GM19193 (cell line): ENCODE measurements around the gene HIC1.

Source experiments
- POLR2A ChIP-seq: IDR thresholded peaks from 4 replicates; pipeline ENCODE4 v1.6.1; 2011; ENCODE audit not compliant: insufficient read depth, insufficient read length; ENCODE audit errors: extremely low read depth

Gene HIC1

DNA sequence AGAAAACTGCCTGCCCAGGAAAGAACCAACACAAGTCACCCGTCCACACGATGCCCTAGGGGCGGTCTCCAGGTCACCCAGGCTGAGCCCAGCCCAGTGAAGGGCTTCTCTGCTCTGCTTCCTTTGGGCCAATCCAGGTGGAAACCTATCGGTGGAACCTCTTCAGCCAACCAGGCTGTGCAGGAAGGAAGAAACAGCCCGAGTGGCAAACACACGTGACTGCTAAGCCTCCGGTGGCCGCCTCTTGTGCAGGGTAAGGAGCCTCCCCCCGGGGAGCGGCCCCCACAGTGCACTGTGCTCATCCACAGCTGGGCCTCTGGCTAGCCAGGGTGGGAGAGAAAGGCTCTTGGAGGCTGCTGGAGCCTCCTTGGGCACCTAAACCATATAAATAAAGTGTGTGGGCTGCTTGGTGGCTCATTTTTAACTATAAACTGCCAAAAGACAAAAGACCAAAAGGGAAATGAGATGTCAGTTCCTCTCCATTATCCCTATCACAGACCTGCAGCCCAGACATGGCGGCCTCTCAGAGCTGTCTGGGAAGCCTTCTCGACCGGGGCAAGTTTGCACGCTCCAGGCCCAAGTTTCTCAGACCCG, 32.2 kb upstream of the HIC1 start:
- no peak for TF ChIP-seq POLR2A

DNA sequence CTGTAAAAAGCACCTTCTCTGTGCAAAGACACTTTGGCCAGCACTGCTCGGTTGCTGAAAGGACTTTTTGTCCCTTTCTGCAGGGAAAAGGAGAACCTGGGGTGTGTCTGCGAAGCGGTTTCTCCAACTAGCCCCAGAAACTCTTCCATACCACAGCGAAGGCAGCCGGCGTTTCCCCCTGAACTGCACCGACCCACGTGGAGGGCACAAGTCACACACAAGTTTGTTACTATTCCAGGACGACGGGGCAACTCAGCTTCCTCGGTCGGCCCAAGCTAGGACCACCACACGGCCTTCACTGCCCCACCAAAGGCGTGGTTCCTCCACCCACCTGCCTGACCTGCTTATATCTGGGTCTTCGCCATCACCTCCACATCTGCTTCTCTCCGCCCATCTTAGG, 31.6 kb upstream of the HIC1 start:
- TF ChIP-seq POLR2A = no peak

DNA sequence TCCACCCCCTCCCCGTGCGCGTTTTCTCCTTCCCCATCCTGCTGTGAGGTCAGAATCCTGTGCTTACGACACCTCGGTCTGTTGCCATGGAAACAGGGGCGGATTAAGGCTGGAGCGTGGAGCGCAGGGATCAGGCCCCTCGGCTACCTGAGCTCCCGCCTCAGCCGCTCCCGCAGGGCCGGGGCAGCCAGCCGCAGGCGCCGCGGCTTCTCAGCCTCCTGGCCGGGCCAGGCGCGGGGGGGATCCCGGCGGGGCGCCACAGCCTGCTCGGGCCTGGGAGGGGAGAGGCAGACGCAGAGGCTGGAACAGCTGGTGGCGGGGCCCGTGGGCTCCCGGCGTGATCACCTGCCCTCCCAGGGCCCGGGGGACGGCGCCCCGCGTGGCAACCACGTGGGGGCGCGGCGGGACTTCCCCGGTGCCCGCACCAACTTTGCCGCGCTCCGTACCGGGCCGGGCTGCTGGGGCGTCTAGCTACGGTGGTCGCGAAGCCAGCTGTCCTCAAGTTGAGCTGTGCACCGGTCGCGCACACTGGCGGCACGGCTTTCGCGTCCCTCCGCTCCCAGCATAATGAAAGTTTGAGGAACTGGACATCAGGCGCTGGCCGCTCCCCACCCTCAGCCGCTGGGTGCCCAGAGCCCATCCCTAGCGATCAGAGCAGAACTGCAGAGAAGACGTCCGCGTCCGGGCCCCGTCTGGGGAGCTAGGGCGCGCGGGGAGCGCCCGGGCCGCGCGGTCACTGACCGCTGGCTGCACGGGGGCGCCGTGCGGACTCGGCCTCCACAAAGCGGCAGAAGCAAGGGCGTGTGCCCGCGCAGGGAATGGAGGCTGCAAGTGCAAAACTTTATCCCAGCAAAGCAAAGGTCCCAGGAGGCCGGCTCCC, 31.0 kb upstream of the HIC1 start:
- TF ChIP-seq POLR2A = no peak

DNA sequence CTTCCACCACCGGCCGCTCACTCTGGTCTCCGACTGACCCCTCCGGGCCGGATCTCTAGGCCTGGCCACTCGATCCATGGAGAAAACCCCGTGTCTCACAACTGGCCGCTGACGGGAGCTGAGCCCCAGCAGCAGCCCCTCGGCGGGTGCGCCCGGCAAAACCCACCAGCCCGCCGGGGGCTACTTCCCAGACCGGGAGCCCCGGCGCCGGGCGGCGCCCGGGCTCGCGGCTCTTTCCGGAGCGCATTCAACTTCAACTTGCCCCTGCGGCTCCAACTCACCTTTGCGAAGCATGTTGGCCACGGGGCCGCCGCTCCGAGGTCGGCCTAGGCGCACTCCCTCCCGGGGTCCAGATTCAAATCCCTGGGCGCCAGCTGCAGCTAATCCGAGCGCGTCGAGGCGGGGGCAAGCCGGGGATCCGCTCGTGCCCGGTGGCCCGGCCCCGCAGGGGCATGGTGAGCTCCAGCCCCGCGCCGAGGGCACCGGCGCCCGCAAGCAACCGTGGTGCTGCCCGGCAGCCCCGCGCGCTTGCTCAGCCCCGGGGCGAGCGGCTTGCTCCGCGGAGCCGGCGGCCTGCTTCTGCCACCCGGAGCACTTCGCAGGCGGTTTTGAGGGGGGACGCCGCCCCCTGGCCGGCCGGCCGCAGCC, 30.2 kb upstream of the HIC1 start:
- TF ChIP-seq POLR2A = no peak

DNA sequence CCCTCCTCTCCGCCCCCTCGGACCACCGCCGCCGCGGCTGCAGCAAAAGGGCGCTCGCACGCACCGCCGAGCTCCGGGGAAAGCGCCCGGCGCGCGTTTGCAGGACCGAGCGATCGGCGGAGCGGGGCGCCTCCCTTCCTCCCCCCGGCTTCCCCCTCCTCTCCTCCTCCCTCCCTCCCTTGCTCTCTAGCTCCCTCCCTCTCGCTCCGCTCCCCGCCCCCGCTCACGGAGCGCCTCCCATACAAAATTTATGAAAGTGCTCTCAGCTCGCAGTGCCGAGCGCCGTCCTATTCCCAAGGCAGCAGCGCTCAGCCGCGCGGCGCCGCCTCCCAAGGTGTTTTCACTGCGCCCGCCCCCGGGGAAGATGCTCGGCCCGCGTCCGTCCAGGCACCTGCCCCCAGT, 29.7 kb upstream of the HIC1 start, which contains the start of gene RTN4RL1:
Gene RTN4RL1, minus strand, starts transcription at position 115 of the 402 bp plus-strand sequence. CDS start 469 bp downstream, outside the sequence.
- no peak for TF ChIP-seq POLR2A

DNA sequence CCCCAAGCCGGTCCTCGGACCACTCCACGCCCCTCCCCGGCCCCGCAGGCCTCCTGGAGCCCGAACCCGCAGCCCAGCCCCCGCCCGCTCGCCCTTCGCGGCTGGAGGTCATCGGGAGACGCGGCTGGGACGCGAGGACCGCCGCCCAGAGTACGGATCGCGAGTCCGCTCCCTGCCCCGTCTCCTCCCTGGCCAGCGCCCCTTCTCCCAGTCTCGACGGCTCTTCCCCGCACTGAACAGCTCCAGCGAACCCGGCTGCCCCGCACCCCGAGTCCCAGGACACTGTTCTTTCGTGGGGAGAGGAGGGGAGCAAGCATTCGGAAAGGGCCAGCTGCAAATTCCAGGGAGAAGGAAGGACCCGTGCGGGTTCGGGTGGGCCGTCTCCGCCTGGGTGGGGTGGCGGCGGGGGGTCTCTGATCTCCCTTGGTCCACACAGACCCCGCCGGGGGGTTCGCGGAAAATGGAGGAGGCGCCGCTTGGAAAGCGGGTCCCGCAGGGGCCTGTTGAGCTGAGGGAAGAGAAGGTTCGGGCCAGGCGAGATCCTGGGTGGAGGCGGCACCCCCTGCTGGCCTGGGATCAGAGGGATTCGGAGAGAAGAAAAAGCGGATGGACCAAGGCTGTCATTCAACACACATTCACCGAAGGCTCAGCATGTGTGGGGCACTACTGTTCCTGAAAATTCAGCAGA, 29.1 kb upstream of the HIC1 start:
- no peak for TF ChIP-seq POLR2A

DNA sequence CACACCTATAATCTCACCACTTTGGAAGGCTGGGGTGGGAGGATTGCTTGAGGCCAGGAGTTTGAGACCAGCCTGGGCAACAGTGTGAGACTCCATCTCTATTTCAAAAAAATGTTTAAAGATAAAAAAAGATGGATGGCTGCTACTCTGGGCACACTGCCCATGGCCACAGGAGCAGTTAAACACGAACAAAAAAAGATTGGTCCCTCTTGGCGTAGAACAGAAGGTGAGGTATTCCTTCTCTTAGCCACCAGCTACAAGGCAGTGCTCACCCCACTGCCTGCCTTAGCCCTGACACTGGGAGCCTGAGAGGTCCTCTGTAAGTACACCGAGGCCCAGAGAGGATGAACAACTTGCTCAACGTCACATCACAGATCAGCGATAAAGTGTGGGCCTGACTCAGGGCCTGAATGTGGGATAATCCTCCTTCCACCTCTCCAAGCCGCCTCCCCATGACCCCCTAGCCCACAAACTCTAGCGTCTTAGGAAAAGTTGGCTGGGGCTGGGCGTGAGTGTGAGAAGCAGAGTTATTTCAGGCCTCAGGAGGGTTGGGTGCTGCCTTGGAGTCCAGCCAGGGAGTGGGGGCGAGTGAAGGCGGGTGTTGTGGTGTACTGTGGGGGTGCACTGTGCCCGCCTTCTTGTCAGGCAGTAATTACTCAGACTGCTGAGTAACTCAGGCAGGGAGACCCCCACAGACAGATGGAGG, 27.2 kb upstream of the HIC1 start:
- TF ChIP-seq POLR2A = no peak

DNA sequence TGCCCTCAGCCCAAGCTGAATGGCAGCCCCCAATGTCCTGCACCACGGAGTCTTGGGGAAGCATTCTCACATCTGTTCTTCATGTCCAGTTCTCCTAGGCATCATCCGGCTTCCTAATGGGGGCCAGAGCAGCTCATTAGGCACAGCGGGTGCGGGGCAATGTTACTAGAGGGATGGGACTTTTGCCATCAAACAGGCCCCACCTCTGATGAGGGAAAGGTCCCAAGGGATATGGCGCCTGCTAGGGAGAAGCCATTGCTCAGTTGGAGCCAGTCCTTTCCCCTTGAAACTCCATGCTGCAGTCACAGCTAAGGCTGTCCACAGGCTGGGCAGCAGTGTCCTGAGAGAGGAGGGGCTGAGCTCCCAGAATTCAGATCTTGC, 26.7 kb upstream of the HIC1 start:
- TF ChIP-seq POLR2A = no peak

DNA sequence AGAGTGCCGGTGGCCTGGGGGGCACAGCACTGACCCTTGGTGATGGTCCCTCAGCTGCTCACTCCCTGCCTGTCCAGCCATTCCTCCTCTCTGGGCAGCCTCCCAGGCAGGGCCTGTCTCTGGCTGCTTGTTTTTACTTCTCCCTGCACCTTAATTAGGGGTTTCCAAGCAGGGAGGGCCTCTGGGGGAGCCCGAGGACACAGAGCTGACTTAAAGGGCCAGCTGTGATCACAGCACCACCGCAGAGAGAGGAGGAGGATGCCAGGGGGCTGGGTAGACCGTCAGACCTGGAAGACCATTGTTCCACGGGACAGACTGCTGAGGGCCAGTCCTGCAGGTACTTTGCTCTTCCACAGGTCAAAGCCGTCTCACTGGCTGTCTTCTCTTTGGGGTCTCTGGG, 26.2 kb upstream of the HIC1 start:
- TF ChIP-seq POLR2A = no peak

DNA sequence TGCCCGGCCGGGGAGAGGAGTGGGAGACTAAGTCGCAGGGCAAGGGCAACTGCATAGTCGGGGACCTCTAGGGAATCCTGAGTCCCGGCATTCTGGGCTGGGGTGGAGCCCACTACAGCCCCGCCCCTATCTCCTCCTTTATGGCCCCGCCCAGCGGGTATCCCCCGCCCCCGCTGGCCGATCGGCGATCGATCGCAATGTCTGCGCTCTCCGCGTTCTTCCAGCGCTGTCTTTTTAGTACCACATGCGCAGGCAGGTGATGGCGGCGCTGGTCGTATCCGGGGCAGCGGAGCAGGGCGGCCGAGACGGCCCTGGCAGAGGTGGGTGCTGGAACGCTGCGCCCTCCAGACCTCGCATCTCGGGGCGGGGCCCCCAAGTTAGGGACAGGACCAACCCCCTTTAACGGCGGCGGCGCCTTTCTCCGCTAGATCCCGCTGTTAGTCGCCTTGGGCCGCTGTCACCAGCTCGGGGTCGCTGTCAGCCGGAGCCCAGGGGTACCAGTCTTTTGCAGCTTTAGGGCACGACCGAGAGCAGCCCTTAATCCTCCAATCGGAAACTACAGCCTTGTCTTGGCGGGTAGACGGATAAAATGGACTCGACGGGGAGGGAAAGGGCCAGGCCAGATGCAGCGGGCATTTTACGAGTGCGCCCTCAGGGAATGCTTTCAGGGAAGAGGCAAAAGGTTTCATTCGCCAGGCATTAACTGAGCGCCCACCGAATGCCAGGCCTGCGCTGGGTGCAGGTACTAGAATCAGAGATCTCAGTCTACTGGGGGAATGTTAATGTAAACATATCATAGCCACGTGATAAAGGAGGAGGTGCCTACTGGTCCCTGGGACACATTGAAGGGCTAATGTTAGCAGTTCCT, 24.8 kb upstream of the HIC1 start, which contains the start of gene DPH1:
Gene DPH1, plus strand, starts transcription at position 243 of the 868 bp plus-strand sequence. Its CDS starts 17 bp downstream, at position 260.
- peak; percentile 64 for TF ChIP-seq POLR2A

DNA sequence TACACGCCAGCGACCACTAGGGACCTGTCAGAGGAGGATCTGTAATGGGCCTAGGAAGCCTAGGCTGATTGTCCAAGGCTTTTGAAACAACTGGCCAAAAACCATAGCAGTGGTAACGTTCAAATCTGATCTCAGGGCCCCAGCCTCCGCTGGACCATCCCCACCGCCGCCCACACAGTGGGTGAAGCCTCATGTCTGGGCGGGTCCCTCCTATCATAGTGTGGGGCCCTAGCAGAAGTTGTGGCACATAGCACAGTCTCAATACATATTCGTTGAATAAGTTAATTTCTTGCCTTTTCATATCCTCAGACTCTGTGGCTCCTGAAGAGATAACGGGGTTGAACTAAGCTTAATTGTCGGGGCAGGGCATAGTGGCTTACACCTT, 24.1 kb upstream of the HIC1 start:
- no peak for TF ChIP-seq POLR2A

DNA sequence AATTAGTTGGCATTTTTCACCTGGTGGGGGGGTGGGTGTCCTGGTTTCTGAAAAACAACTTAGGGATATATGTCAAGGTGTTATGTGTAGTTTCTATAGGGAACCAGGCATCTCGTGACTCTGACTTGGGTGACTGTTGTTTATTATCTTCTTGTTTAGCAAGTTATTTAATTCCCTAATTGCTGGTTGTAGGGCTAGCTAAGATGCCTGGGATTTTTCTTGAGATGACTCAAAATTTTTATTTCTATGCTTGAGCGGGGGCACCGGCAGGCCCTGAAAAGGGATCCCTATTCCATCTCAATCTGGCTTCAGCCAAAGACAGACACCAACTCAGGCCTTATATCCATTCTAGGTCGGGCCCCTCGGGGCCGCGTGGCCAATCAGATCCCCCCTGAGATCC, 21.8 kb upstream of the HIC1 start:
- TF ChIP-seq POLR2A = no peak

DNA sequence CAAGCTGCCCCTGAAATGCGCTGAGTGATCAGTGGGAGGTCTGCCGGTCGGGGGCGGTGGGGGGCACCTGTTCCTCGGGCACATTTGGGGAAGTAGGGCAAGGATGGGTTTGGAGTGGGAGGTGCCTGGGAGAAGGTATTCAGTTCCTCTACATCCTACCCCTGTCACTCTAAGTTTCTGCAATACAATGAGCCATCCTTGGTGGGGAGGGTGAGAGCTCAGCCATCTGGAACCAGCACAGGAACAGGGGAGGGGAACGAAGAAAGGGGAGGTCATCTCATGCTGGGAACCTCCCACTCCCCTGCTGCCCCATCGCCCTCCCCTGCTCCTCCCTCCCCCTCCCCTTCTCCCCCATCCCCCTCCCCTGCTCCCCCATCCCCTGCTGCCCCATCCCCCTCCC, 20.7 kb upstream of the HIC1 start:
- TF ChIP-seq POLR2A = no peak
